Stimulated activated CD4-positive, alpha-beta T cell treated with anti-CD3 and anti-CD28 coated beads, TNF-alpha, amount 100 ng/mL, for 1 hour (primary cell): Measurements from ENCODE around the gene AHNAK.
"Not testable (repeated sequence)": the region's sequence is repeated elsewhere in the genome, so short reads cannot be mapped to it uniquely, and the experiment has no call there.

Experiments used
- DNase-seq, 3 donors: peaks; one replicate each; pipeline ENCODE4 v3.0.0-alpha.2; 2020; ENCODE audit warnings: low read depth in 3 of 3, low spot score in 1 of 3

AHNAK gene

DNA sequence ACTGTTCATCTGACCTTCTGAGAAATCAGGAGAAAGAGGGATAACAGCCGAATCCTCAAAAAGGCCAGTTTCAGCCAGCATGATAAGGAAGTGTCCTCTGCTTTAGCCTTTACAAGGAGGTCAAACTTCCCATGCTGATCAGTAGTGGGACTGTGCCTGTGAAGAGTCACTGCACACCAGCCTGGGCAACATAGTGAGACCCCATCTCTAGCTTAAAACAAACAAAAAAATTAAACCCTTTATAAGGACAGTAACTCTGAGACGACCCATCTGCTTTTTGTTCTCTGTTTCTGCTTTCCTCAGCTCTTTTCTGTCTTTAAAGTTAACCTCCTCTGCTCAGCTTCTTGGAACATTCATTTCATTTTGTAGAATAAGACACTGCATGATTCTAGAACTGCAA is 78.0 kb downstream of the AHNAK start:
- no peak for DNase-seq

DNA sequence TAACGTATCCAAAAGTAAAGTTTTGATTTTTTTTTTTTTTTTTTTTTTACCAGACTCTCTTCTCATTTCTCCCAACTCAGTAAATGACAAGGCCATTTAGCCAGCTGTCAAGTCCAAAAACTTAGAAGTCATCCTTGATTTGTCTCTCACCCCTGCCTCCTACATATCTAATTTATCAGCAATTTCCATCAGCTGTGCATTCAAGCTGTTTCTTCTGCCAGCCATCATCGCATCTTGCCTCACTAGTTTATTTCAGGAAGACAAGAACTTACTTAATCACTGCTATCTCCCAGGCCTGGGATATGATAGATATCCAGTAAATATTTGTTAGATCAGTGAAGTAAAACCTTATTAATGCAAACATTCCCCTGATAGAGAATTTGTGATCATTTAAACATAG is 80.2 kb downstream of the AHNAK start:
- no peak for DNase-seq

GRCh38 chr11:62464655-62465054 is 82.0 kb downstream of the AHNAK start:
- DNase-seq: no peak

GRCh38 chr11:62463121-62463542 is 83.5 kb downstream of the AHNAK start:
- no peak for DNase-seq

DNA sequence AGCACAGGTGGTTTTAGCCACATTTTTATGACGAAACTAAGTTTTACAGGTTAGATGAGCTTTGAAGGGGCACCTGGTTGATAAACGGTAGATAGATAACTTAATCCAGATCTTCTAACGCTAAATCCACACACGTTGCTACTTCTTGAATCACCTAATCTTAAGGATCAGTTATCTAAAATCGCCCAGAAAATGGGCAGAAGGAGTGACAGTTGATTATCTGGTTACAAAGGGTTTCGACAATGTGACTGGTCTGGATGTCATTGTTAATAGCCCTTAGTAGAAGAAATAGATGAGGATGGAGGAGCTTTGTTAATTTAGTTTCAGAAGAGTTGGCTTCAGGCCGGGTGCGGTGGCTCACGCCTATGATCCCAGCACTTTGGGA is 84.1 kb downstream of the AHNAK start:
- DNase-seq: no peak

DNA sequence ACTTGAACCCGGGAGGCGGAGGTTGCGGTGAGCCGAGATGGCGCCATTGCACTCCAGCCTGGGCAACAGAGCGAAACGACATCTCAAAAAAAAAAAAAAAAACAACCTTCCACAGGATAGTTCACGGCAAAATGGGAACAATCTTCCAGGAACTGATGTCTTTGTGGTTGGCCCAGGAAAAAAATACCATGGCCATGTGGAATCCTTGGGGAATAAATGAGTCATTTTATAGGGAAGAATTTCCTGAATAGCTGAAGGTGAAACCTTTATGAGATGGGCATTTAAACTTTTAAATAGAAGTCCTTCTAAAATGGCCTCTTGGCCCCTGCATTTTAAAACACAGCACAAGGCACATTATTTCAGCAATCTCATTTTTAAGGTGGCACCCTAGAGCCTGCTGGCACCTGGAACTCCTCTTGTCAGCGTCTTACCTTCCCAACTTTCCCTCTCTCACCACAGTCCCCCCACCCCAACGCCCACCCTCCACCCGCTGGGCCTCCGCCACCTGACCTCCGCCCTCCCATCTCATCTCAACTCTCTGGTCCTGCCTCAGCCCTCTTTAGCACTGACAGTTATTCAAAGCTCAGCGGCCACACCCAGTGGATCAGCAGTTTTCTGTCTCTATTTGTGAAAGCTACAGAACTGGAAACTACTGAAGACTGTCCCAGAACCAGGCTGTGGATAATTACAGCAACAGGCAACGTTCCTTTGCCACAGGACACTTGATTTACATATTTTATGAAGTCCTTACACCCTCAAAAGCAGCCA is 84.7 kb downstream of the AHNAK start:
- no peak for DNase-seq

GRCh38 chr11:62459080-62459479 is 87.5 kb downstream of the AHNAK start:
- no peak for DNase-seq

- no peak for DNase-seq
Measured at GRCh38 chr11:62458212-62459002, 88.2 kb downstream of the AHNAK start.

DNA sequence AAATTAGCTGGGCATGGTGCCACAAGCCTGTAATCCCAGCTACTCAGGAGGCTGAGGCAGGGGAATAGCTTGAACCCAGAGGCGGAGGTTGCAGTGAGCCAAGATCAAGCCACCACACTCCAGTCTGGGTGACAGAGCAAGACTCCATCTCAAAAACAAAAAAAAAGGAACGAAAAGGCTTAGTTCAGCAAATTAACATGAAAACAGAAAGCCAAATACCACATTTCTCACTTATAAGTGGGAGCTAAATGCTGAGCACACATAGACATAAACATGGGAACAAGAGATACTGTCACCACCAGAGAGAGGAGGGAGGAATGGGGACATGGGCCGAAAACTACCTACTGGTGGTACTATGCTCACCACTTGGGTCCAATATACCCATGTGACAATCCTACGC is 89.1 kb downstream of the AHNAK start:
- DNase-seq: no peak

DNA sequence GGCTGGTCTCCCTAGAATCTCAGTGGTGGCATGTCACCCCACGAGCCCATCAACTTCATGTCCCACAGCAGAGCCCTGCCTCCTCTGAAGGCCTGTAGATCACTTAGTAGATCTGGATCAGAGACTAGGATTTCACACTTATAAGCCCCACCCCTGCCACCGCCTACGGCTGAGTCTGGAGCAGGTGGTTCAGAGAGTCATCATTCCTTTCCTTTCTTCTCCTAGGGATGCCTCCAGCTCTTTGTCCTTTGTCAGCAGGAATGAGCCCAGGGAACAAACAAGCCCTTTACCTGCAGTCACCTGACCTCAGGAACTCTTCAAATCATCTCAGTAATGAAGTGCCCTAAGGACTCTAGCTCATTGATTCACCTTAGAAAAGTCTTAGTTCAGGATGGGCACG is 90.0 kb downstream of the AHNAK start:
- DNase-seq: no peak

DNA sequence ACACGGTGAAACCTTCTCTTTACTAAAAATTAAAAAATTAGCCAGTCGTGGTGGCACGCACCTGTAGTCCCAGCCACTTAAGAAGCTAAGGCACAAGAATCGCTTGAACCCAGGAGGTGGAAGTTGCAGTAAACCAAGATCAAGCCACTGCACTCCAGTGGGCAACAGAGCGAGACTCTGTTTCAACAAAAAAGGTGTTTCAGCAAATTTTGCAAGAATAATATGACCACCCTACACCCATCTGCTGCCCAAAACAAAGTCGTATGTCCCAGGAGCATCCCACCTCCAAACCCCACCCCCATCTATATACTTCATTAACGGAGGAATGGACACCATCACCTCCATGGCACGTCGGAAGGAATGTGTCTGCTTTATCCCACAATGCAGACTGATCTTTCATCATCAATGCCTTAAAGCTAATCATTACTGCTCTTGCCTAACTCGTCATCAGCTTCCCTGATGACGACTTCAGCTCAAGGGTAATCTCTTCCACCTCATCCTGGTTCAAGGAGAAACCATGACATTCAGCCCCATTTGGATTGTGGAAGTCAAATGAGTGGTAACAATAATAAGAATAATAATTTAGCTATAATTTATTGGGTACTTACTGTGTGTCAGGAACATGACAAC is 93.7 kb downstream of the AHNAK start:
- no peak for DNase-seq

GRCh38 chr11:62452261-62452660 is 94.3 kb downstream of the AHNAK start:
- no peak for DNase-seq

DNA sequence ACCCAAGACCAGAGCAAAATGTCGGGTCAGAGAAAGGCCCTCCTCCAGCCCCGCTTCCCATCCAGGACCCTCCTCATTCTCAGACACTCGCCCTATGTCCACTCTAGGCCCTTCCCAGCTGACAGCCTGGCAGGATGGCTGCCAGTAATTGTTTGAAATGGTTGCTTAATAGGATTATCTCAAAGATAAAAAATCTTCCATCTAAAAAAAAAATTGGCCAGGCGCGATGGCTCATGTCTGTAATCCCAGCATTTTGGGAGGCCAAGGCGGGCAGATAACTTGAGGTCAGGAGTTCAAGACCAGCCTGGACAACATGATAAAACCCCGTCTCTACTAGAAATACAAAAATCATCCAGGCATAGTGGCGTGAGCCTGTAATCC is 95.4 kb downstream of the AHNAK start:
- DNase-seq: no peak

DNA sequence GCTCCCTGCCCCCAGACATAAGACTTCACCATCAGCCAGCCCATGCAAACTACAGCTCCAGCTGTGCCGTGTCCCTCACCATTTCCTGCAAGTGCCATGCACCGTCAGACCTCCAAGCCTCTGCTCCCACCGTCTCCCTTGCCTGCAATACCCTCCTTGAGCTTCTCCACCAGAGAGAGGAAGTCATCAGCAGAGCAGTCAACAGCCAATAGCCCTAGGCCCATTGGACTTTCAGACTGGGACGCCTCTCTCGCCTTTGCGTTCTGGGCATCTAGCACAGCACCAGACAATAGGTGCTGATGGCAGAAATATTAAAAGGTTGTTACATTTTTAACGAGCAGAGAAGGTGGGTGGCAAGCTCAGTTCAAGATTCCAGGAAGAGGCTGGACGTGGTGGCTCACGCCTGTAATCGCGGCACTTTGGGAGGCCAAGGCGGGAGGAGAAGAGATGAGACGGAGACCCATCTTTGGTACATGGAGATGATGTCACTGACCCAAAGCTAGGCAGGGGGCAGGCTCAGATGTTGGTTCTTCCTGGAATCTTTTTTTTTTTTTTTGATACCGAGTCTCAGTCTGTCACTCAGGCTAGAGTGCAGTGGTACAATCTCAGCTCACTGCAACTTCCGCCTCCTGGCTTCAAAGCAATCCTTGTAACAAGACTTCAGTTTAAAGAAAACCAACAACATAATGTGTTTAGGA is 95.9 kb downstream of the AHNAK start:
- no peak for DNase-seq

DNA sequence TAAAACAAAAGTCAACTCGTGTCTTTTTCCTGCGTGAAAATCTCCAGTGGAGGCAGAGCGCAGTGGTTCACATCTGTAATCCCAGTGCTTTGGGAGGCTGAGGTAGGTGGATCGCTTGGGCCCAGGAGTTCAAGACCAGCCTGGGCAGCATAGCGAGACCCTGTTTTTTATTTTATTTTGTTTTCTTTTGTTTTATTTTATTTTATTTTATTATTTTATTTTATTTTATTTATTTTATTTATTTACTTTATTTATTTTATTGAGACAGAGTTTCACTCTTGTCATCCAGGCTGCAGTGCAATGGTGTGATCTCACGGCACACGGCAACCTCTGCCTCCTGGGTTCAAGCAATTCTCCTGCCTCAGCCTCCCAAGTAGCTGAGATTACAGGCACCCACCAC is 96.7 kb downstream of the AHNAK start:
- not testable (repeated sequence) for DNase-seq

- DNase-seq: no peak
Measured at GRCh38 chr11:62449451-62449851, 97.2 kb downstream of the AHNAK start.

DNA sequence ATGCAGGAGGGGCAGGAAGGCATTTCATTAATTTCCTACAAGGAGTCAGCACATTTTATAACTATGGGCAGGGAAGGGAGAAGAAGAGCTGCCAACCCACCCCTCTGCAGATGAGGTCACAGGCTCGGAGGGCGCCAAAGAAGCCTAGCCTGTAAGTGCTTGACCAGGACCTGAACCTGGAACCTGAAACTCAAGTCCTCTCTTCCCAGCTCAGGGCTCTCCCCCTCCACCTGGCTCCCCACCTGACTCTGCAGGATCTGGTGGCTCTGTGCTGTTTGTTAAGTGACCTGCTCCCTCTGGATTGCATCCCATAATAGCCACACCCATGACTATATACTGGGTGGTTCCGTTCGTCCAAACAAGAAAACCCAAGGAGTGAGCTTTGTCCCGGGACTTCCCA is 100.5 kb downstream of the AHNAK start:
- DNase-seq: no peak

GRCh38 chr11:62445314-62445740 is 101.3 kb downstream of the AHNAK start:
- DNase-seq: no peak

- no peak for DNase-seq
Measured at GRCh38 chr11:62444835-62445234, 101.8 kb downstream of the AHNAK start.

- DNase-seq: peak in 1 of 3 donors; percentile 21
Measured at GRCh38 chr11:62444236-62444833, 102.3 kb downstream of the AHNAK start.
